ENCODE results near the gene ANKRD30A.
"Not testable (repeated sequence)": the region's sequence is repeated elsewhere in the genome, so short reads cannot be mapped to it uniquely, and the experiment has no call there.

The ANKRD30A gene

GRCh38 chr10:37125191-37125732 lies at the start of gene ANKRD30A:
Gene ANKRD30A (plus strand): TSS chr10:37125598. CDS start chr10:37125788, 190 bp downstream.
- no peak within 1 kb of the TSS for H3K4me3 ChIP-seq (ENCODE audit: control insufficient read depth, low read depth, low read length)
- TF ChIP-seq, protein P1, sequence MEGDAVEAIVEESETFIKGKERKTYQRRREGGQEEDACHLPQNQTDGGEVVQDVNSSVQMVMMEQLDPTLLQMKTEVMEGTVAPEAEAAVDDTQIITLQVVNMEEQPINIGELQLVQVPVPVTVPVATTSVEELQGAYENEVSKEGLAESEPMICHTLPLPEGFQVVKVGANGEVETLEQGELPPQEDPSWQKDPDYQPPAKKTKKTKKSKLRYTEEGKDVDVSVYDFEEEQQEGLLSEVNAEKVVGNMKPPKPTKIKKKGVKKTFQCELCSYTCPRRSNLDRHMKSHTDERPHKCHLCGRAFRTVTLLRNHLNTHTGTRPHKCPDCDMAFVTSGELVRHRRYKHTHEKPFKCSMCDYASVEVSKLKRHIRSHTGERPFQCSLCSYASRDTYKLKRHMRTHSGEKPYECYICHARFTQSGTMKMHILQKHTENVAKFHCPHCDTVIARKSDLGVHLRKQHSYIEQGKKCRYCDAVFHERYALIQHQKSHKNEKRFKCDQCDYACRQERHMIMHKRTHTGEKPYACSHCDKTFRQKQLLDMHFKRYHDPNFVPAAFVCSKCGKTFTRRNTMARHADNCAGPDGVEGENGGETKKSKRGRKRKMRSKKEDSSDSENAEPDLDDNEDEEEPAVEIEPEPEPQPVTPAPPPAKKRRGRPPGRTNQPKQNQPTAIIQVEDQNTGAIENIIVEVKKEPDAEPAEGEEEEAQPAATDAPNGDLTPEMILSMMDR (IDR thresholded peaks at IDR 0.05; ENCODE audit: control insufficient read depth, insufficient read depth, low read depth, low read length, missing control alignments) = no peak
- DNase-seq (ENCODE audit: low read depth) = no peak

- not testable (repeated sequence) for H3K4me3 ChIP-seq (ENCODE audit: control insufficient read depth, low read depth, low read length); DNase-seq (ENCODE audit: low read depth)
Observed at GRCh38 chr10:37076083-37076482, 49.3 kb upstream of the ANKRD30A start.

- H3K4me3 ChIP-seq (ENCODE audit: control insufficient read depth, low read depth, low read length) = no peak overlapping the region
- TF ChIP-seq, protein P1 (IDR thresholded peaks at IDR 0.05; ENCODE audit: control insufficient read depth, insufficient read depth, low read depth, low read length, missing control alignments) = no peak
- no peak for DNase-seq (ENCODE audit: low read depth)
Observed at GRCh38 chr10:37095792-37096573, 29.4 kb upstream of the ANKRD30A start.

DNA sequence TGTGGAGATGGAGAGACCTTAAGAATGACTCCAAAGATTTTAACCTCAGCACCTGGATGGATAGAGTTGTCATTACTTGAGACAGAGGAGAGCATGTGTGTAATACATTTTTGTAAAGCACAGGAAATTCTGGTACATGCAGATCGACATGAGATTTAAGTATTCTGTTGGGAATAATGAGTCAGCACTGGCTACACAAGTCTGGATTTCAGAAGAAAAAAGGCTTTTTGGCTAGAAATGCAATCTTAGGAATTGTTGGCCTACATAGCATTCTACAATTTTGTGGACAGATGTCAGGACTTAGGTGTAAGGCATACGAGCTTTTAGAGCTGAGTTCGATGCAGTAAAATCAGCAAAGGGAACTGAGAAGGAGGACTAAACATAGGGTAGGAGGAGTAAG lies 24.1 kb upstream of the ANKRD30A start:
- DNase-seq (ENCODE audit: low read depth) = no peak
- TF ChIP-seq, protein P1 (IDR thresholded peaks at IDR 0.05; ENCODE audit: control insufficient read depth, insufficient read depth, low read depth, low read length, missing control alignments) = no peak
- no peak overlapping the region for H3K4me3 ChIP-seq (ENCODE audit: control insufficient read depth, low read depth, low read length)

DNA sequence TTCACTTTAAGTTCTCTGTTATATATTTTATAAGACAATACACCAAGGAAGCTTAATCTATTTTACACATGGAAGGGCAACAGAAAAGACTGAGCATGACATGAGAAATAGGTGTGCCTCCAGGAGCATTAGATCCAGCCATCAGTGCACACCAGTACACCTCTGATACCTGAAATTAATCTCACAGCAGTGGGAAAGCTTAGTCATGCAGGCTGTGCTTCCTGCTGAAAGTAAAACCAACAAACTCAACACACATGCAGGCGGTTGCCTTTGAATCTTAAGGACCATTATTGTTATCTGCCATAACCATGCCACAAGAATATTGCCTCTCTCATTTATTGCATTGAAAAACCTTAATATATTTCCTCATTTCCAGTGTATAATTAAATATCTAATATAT lies 16.4 kb upstream of the ANKRD30A start:
- no peak overlapping the region for H3K4me3 ChIP-seq (ENCODE audit: control insufficient read depth, low read depth, low read length)
- TF ChIP-seq, protein P1 (IDR thresholded peaks at IDR 0.05; ENCODE audit: control insufficient read depth, insufficient read depth, low read depth, low read length, missing control alignments) = no peak
- no peak for DNase-seq (ENCODE audit: low read depth)

DNA sequence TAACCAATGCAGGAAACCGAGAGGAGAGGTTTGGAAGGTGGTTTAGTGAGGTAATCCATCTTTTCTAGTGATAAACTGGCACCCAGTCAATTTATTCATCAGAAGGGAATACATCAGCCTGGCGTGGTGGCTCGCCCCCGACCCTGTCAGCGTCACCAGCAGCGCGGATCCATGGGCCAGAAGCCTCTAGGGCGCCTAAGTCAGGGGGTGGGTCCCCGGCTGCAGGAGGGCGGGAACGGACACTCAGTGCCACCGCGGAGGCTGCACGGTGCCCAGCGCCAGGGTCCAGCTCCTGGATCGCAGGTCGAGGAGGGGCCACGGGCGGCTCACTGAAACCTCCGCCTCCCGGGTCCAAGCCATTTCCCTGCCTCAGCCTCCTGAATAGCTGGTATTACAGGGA lies 866 bp upstream of the ANKRD30A start:
- TF ChIP-seq, protein P1 (IDR thresholded peaks at IDR 0.05; ENCODE audit: control insufficient read depth, insufficient read depth, low read depth, low read length, missing control alignments) = no peak
- H3K4me3 ChIP-seq (ENCODE audit: control insufficient read depth, low read depth, low read length) = no peak overlapping the region
- no peak for DNase-seq (ENCODE audit: low read depth)

DNA sequence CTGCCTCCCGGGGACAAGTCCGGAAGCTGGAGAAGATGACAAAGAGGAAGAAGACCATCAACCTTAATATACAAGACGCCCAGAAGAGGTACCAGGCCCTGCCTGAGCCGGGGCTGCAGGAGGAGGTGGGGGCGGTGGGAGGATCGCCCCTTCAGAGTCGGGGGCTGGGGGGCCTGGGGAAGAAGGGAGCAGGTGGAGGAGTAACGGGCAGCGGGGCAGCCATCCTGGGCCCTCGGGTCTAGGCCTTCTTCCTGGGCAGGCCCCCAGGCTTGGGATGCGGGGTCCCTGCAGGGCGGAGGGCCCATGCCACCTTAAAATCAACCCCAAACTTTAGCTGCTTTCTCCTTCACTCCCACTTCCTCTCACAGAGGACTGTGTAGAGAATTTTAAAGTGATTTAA lies 523 bp downstream of the ANKRD30A start:
- no peak for DNase-seq (ENCODE audit: low read depth)
- H3K4me3 ChIP-seq (ENCODE audit: control insufficient read depth, low read depth, low read length) = no peak overlapping the region
- TF ChIP-seq, protein P1 (IDR thresholded peaks at IDR 0.05; ENCODE audit: control insufficient read depth, insufficient read depth, low read depth, low read length, missing control alignments) = no peak

Data from AG09309 (cell line).